ENCODE results near the gene RALGPS2. TPM values are rescaled to one million over a fixed set of nuclear protein-coding genes. Genes with fewer than 3 reads are reported as not detected.

The RALGPS2 gene
- total RNA-seq, 1 donor from 2014 or later = 33.9 TPM

GRCh38 chr1:178970184-178970583 is 245.1 kb downstream of the RALGPS2 start:
- Mint-ChIP-seq H3K9me3 (peaks cover 8% of the 10 kb centered on the region), H3K4me1 (peaks cover 19% of the 10 kb centered on the region), H3K27ac (ENCODE audit: unreplicated experiment) (peak overlapping the region; percentile 19), H3K36me3 (ENCODE audit: low read depth) (no peaks in the 10 kb centered on the region), H3K4me3 (no peak overlapping the region), H3K27me3 (ENCODE audit: low read depth) (no peaks in the 10 kb centered on the region)
- DNase-seq (ENCODE audit: low read depth, low spot score) = no peak
- TF ChIP-seq, protein P1, sequence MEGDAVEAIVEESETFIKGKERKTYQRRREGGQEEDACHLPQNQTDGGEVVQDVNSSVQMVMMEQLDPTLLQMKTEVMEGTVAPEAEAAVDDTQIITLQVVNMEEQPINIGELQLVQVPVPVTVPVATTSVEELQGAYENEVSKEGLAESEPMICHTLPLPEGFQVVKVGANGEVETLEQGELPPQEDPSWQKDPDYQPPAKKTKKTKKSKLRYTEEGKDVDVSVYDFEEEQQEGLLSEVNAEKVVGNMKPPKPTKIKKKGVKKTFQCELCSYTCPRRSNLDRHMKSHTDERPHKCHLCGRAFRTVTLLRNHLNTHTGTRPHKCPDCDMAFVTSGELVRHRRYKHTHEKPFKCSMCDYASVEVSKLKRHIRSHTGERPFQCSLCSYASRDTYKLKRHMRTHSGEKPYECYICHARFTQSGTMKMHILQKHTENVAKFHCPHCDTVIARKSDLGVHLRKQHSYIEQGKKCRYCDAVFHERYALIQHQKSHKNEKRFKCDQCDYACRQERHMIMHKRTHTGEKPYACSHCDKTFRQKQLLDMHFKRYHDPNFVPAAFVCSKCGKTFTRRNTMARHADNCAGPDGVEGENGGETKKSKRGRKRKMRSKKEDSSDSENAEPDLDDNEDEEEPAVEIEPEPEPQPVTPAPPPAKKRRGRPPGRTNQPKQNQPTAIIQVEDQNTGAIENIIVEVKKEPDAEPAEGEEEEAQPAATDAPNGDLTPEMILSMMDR (conservative IDR thresholded peaks at IDR 0.05) = no peak

Small RNAs within 50 kb of the gene (microRNA-seq; reads per million reads assigned to microRNA genes)
- gene MIR4424 = not detected

Other genes starting within 250 kb of the RALGPS2 start
- gene CLEC20A, start 228.3 kb upstream of the RALGPS2 start, total RNA-seq = not detected in 2 replicates
- gene TEX35, start 212.1 kb upstream of the RALGPS2 start, total RNA-seq = not detected in 2 replicates
- gene ANGPTL1, start 145.8 kb downstream of the RALGPS2 start, total RNA-seq = 0.21 and 0.96 TPM in 2 replicates

Data from neural crest cell (in vitro differentiated cells).